CD4-positive, alpha-beta T cell (primary cell): ENCODE results near the gene ADAMTSL1. TPM values are rescaled to one million over a fixed set of nuclear protein-coding genes. Genes with fewer than 3 reads are reported as not detected.

Source experiments
- ATAC-seq: fragments of 200-7000 bp; cut with Tn5 transposase; one replicate; pipeline ENCODE4 v1.10.0; 2022; ENCODE audit warnings: mild to moderate bottlenecking; ENCODE audit not compliant: poor library complexity
- CTCF ChIA-PET: fragments of 350-600 bp; sonication (Branson Sonifier 250); formaldehyde crosslinking; loops from one replicate; lab custom pipeline; 2021; ENCODE audit warnings: antibody characterized with exemption, inconsistent platforms; lab: Charles Lee
- POLR2A ChIA-PET: fragments of 350-600 bp; sonication (Branson Sonifier 250); formaldehyde crosslinking; loops from one replicate; lab custom pipeline; 2021; ENCODE audit warnings: antibody characterized with exemption, inconsistent platforms; lab: Charles Lee
- DNase-seq, 14 experiments: peaks; one replicate each; pipeline ENCODE4 v3.0.0-alpha.2; 2013 to 2020; ENCODE audit warnings: mixed read lengths in 2 of 14
- H3K27ac ChIP-seq, 2 donors: one replicate each; pipeline versions ENCODE4 v1.5.1 to v1.7.0; 2013; ENCODE audit warnings: low read length in 2 of 2, low read depth in 1 of 2, mild to moderate bottlenecking in 1 of 2
- H3K27me3 ChIP-seq, 2 experiments: 1 replicate in 1 of 2; 2 replicates in 1 of 2; pipeline versions ENCODE4 v1.6.1 to v1.7.0; 2013; ENCODE audit warnings: low read length in 2 of 2, control low read depth in 1 of 2, mild to moderate bottlenecking in 1 of 2, moderate library complexity in 1 of 2; ENCODE audit not compliant: insufficient read depth in 2 of 2, control insufficient read depth in 1 of 2
- H3K36me3 ChIP-seq: one replicate; pipeline ENCODE4 v1.6.1; 2013; ENCODE audit warnings: low read length, control low read depth; ENCODE audit not compliant: insufficient read depth
- H3K4me1 ChIP-seq: one replicate; pipeline ENCODE4 v1.6.1; 2013; ENCODE audit warnings: low read length, control low read depth; ENCODE audit not compliant: insufficient read depth
- H3K4me3 ChIP-seq: one replicate; pipeline ENCODE4 v1.5.1; 2013; ENCODE audit warnings: mild to moderate bottlenecking, low read length, moderate library complexity
- H3K9me3 ChIP-seq, 2 experiments: 1 replicate in 1 of 2; 2 replicates in 1 of 2; pipeline versions ENCODE4 v1.6.1 to v1.7.0; 2013; ENCODE audit warnings: low read length in 2 of 2, mild to moderate bottlenecking in 2 of 2, control low read depth in 1 of 2, moderate library complexity in 1 of 2; ENCODE audit not compliant: control insufficient read depth in 1 of 2, insufficient read depth in 1 of 2
- H3K27ac Mint-ChIP-seq: one replicate; pipeline ENCODE4 v1.8.0; 2020; ENCODE audit warnings: mixed read lengths
- H3K27me3 Mint-ChIP-seq: one replicate; pipeline ENCODE4 v1.8.0; 2021; ENCODE audit warnings: mixed read lengths
- H3K36me3 Mint-ChIP-seq: one replicate; pipeline ENCODE4 v1.8.0; 2021; ENCODE audit warnings: low read depth, mixed read lengths
- H3K4me1 Mint-ChIP-seq: one replicate; pipeline ENCODE4 v1.8.0; 2021; ENCODE audit warnings: low read depth, mixed read lengths
- H3K4me3 Mint-ChIP-seq: one replicate; pipeline ENCODE4 v1.8.0; 2020; ENCODE audit warnings: mild to moderate bottlenecking, mixed read lengths
- H3K9me3 Mint-ChIP-seq: one replicate; pipeline ENCODE4 v1.8.0; 2020; ENCODE audit warnings: mixed read lengths
- CTCF ChIP-seq: fragments of 200-600 bp; IDR thresholded peaks from one replicate; pipeline ENCODE4 v1.8.0; 2022; ENCODE audit warnings: antibody characterized with exemption, mild to moderate bottlenecking
- intact Hi-C, 2 experiments: fragments of 100-400 bp; cut with DNase I in 1 of 2; cut with micrococcal nuclease in 1 of 2; formaldehyde crosslinking; loops; one replicate each; pipeline versions ENCODE4 v1.15.1 to v1.9.0; 2023 to 2025; cut with DNase I, micrococcal nuclease
- total RNA-seq, 174 experiments: library from RNA in 2 of 174; stranded (reverse) in 2 of 174; gene quantifications; one replicate each; pipeline ENCODE4 v1.2.3 and lab custom pipeline; 2021 to 2026

ADAMTSL1 gene
- total RNA-seq, 2 experiments from 2014 or later, result not detected

- H3K36me3 Mint-ChIP-seq, result no peaks in the 10 kb centered on the region
- H3K36me3 ChIP-seq, result no peaks in the 10 kb centered on the region
- H3K27ac Mint-ChIP-seq, result no peak overlapping the region
- H3K4me3 Mint-ChIP-seq, result no peak overlapping the region
- H3K27me3 ChIP-seq, result no peaks in the 10 kb centered on the region
- H3K4me3 ChIP-seq, result no peak overlapping the region
- no peak overlapping the region for H3K27ac ChIP-seq
- H3K27me3 Mint-ChIP-seq, result no peaks in the 10 kb centered on the region
- H3K9me3 Mint-ChIP-seq, result no peaks in the 10 kb centered on the region
- no peaks in the 10 kb centered on the region for H3K4me1 ChIP-seq
- ChIA-PET CTCF (no interaction called here), POLR2A (interaction anchor here (0.7 kb wide), 1 partner anchor 137 kb away, joined by 3 read pairs; no protein-coding TSS in a partner anchor)
- DNase-seq (no peak), ATAC-seq (no peak)
- no peaks in the 10 kb centered on the region for H3K4me1 Mint-ChIP-seq
- H3K9me3 ChIP-seq, result no peaks in the 10 kb centered on the region
- intact Hi-C loops, result loop anchor here in 1 of 2 experiments (10.0 kb wide), 1 partner anchor 57 kb away; no protein-coding TSS in a partner anchor
- TF ChIP-seq CTCF, result no peak
Measured at GRCh38 chr9:18788256-18788655, 314.3 kb downstream of the ADAMTSL1 start.

GRCh38 chr9:18791074-18791473, 317.1 kb downstream of the ADAMTSL1 start:
- Mint-ChIP-seq H3K4me3 (no peak overlapping the region), H3K27me3 (no peaks in the 10 kb centered on the region), H3K4me1 (no peaks in the 10 kb centered on the region), H3K9me3 (no peaks in the 10 kb centered on the region), H3K27ac (no peak overlapping the region), H3K36me3 (no peaks in the 10 kb centered on the region)
- Histone ChIP-seq H3K27ac (no peak overlapping the region), H3K27me3 (peaks cover 0 to 2% of the 10 kb centered on the region in 2 experiments), H3K36me3 (no peaks in the 10 kb centered on the region), H3K9me3 (no peaks in the 10 kb centered on the region), H3K4me1 (no peaks in the 10 kb centered on the region), H3K4me3 (no peak overlapping the region)
- TF ChIP-seq CTCF, result no peak
- ChIA-PET POLR2A (no interaction called here), CTCF (no interaction called here)
- DNase-seq (no peak), ATAC-seq (no peak)
- intact Hi-C loops, result no loop called here

DNA sequence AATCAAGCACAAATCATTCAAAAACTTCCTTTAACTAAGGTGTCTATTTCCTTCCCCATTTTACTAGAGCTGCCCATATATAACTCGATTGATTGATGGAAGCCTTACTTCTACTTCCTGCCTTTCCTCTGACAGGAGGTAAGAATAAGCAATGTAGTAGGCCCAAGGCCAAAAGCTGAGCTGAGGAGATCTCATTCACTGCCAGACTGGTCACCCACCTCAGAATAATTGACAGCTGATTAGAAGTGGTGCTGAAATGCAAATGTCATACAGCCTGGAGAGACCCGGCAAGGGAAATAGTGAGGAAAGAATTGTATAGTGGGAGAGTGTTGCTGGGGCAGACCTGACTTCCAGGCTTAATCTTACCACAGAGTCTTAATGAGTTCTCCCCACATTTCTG, 319.2 kb downstream of the ADAMTSL1 start:
- no peaks in the 10 kb centered on the region for H3K4me1 ChIP-seq
- ATAC-seq (no peak), DNase-seq (no peak)
- no peak overlapping the region for H3K27ac Mint-ChIP-seq
- H3K4me3 Mint-ChIP-seq, result no peak overlapping the region
- no peaks in the 10 kb centered on the region for H3K4me1 Mint-ChIP-seq
- H3K9me3 Mint-ChIP-seq, result no peaks in the 10 kb centered on the region
- intact Hi-C loops, result no loop called here
- ChIA-PET POLR2A (interaction anchor here (1.0 kb wide), 1 partner anchor 39 kb away, joined by 3 read pairs; no protein-coding TSS in a partner anchor), CTCF (interaction anchor here (0.6 kb wide), 1 partner anchor 739 kb away, joined by 4 read pairs; no protein-coding TSS in a partner anchor)
- H3K27ac ChIP-seq, result no peak overlapping the region
- peaks cover 0 to 2% of the 10 kb centered on the region in 2 experiments for H3K27me3 ChIP-seq
- peaks cover 8% of the 10 kb centered on the region for H3K27me3 Mint-ChIP-seq
- TF ChIP-seq CTCF, result no peak
- no peaks in the 10 kb centered on the region for H3K9me3 ChIP-seq
- H3K36me3 ChIP-seq, result no peaks in the 10 kb centered on the region
- H3K4me3 ChIP-seq, result no peak overlapping the region
- no peaks in the 10 kb centered on the region for H3K36me3 Mint-ChIP-seq
